WTC11 (cell line): ENCODE results near the gene TEX44. TPM values are rescaled to one million over a fixed set of nuclear protein-coding genes. Genes with fewer than 3 reads are reported as not detected.
"Not testable (repeated sequence)": the region's sequence is repeated elsewhere in the genome, so short reads cannot be mapped to it uniquely, and the experiment has no call there.

Experiments used
- ATAC-seq: fragments of 200-7000 bp; cut with Tn5 transposase; 2 replicates; pipeline ENCODE4 v1.10.0; 2021; ENCODE audit warnings: mild to moderate bottlenecking, moderate library complexity
- CTCF ChIA-PET: fragments of 300-600 bp; sonication (Branson Sonifier 250); formaldehyde crosslinking; loops from one replicate; lab custom pipeline; 2021; ENCODE audit warnings: antibody characterized with exemption; lab: Charles Lee
- POLR2A ChIA-PET: fragments of 350-600 bp; sonication (Branson Sonifier 250); formaldehyde crosslinking; loops from one replicate; lab custom pipeline; 2021; ENCODE audit warnings: antibody characterized with exemption; lab: Charles Lee
- DNase-seq: peaks from one replicate; pipeline ENCODE4 v3.0.0; 2021; ENCODE audit warnings: low spot score
- H3K27ac Mint-ChIP-seq: 2 replicates; pipeline ENCODE4 v1.8.0; 2021; ENCODE audit warnings: mixed read lengths
- H3K27me3 Mint-ChIP-seq: 2 replicates; pipeline ENCODE4 v1.8.0; 2021; ENCODE audit warnings: low read depth, mild to moderate bottlenecking, moderate library complexity, mixed read lengths
- H3K36me3 Mint-ChIP-seq: 2 replicates; pipeline ENCODE4 v1.8.0; 2021; ENCODE audit warnings: mixed read lengths
- H3K4me1 Mint-ChIP-seq: 2 replicates; pipeline ENCODE4 v1.8.0; 2022; ENCODE audit warnings: mixed read lengths
- H3K4me3 Mint-ChIP-seq: 2 replicates; pipeline ENCODE4 v1.8.0; 2021; ENCODE audit warnings: mild to moderate bottlenecking, moderate library complexity, mixed read lengths
- H3K9me3 Mint-ChIP-seq: 2 replicates; pipeline ENCODE4 v1.8.0; 2021; ENCODE audit warnings: mixed read lengths
- MYBL2 ChIP-seq: sonication (generic); formaldehyde crosslinking; IDR thresholded peaks from 2 replicates; pipeline ENCODE4 v1.8.1; 2023; ENCODE audit warnings: mild to moderate bottlenecking, moderate library complexity, missing genetic modification reagents
- SP1 ChIP-seq: sonication (generic); formaldehyde crosslinking; conservative IDR thresholded peaks from 2 replicates; pipeline ENCODE4 v1.8.1; 2022; ENCODE audit warnings: missing genetic modification reagents
- ZNF423 ChIP-seq: fragments of 250-450 bp; sonication (Bioruptor Pico); IDR thresholded peaks from 2 replicates; pipeline ENCODE4 v2.1.2; 2022; ENCODE audit warnings: mild to moderate bottlenecking, moderate library complexity
- total RNA-seq: library from RNA; stranded (reverse); gene quantifications from 3 replicates; pipeline ENCODE4 v1.2.3, GENCODE V29; 2021
- TF ChIP-seq, protein P1 (sequence below): sonication (generic); formaldehyde crosslinking; IDR thresholded peaks from 2 replicates; pipeline ENCODE4 v1.8.0; 2022; ENCODE audit warnings: missing genetic modification reagents
- TF ChIP-seq, protein P2 (sequence below): fragments of 250-450 bp; sonication (Bioruptor Pico); conservative IDR thresholded peaks from 2 replicates; pipeline ENCODE4 v1.9.0; 2021; ENCODE audit warnings: mild to moderate bottlenecking
- TF ChIP-seq, protein P3 (sequence below): sonication (generic); formaldehyde crosslinking; IDR thresholded peaks from 2 replicates; pipeline ENCODE4 v1.8.1; 2023; ENCODE audit warnings: mild to moderate bottlenecking, moderate library complexity, missing genetic modification reagents

The TEX44 gene
- total RNA-seq, 1 experiment from 2014 or later: not detected

DNA sequence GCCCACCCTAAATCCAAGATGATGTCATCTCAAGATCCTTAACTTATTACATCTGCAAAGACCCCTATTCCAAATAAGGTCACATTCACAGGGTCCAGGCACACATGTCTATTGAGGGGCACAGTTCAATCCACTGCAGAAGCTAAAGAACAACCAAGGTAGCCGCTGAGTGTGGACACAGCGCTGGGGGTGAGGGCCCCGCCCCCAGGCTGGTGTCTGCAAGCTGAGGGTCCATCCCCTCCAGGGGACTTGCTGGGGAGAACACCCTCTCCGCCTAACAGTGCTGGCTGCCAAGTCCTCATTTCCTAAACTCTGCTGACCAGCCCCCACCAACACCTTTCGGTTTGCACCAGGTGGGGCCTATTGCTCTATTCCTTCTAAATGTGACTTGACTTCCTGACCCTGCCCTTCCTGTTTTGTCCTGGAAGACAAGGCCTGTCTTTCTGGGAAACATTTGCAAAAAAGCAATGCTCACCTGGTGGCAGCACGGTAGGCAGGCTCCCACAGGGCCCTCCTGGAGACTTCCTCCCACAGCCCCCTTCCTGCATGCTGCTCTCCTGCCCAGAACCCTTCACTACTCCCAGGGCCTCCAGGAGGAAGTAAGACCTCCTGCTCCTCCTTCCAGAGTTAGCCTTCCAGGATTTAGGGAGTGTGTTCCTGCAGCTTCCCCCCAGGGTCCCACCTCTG is 24.4 kb upstream of the TEX44 start:
- Mint-ChIP-seq H3K4me3 (no peak overlapping the region), H3K27me3 (no peaks in the 10 kb centered on the region), H3K9me3 (peaks cover 19% of the 10 kb centered on the region), H3K27ac (peak overlapping the region; percentile 82), H3K36me3 (peaks cover 24% of the 10 kb centered on the region), H3K4me1 (peaks cover 47% of the 10 kb centered on the region)
- ChIA-PET POLR2A (interaction anchor here (1.2 kb wide), 1 partner anchor 140 kb away, joined by 6 read pairs; the partner anchor contains the start of gene PTMA), CTCF (interaction anchor here (0.6 to 10.7 kb wide), 5 partner anchors 20 to 86 kb away, joined by 4 to 142 read pairs (median 4); no protein-coding TSS in a partner anchor)
- DNase-seq (no peak), ATAC-seq (peak; percentile 9; the same call in 1 of the 2 replicates)
- TF ChIP-seq ZNF423 (CRISPR knock-in tag) (peak; percentile 85), MYBL2 (CRISPR knock-in tag) (no peak), SP1 (CRISPR knock-in tag) (0 out of 2 replicates have a peak, but pooled peaks have one; percentile 15)
- TF ChIP-seq, protein P1, sequence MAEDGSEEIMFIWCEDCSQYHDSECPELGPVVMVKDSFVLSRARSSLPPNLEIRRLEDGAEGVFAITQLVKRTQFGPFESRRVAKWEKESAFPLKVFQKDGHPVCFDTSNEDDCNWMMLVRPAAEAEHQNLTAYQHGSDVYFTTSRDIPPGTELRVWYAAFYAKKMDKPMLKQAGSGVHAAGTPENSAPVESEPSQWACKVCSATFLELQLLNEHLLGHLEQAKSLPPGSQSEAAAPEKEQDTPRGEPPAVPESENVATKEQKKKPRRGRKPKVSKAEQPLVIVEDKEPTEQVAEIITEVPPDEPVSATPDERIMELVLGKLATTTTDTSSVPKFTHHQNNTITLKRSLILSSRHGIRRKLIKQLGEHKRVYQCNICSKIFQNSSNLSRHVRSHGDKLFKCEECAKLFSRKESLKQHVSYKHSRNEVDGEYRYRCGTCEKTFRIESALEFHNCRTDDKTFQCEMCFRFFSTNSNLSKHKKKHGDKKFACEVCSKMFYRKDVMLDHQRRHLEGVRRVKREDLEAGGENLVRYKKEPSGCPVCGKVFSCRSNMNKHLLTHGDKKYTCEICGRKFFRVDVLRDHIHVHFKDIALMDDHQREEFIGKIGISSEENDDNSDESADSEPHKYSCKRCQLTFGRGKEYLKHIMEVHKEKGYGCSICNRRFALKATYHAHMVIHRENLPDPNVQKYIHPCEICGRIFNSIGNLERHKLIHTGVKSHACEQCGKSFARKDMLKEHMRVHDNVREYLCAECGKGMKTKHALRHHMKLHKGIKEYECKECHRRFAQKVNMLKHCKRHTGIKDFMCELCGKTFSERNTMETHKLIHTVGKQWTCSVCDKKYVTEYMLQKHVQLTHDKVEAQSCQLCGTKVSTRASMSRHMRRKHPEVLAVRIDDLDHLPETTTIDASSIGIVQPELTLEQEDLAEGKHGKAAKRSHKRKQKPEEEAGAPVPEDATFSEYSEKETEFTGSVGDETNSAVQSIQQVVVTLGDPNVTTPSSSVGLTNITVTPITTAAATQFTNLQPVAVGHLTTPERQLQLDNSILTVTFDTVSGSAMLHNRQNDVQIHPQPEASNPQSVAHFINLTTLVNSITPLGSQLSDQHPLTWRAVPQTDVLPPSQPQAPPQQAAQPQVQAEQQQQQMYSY (CRISPR knock-in tag): 0 out of 2 replicates have a peak, but pooled peaks have one; percentile 15
- TF ChIP-seq, protein P2, sequence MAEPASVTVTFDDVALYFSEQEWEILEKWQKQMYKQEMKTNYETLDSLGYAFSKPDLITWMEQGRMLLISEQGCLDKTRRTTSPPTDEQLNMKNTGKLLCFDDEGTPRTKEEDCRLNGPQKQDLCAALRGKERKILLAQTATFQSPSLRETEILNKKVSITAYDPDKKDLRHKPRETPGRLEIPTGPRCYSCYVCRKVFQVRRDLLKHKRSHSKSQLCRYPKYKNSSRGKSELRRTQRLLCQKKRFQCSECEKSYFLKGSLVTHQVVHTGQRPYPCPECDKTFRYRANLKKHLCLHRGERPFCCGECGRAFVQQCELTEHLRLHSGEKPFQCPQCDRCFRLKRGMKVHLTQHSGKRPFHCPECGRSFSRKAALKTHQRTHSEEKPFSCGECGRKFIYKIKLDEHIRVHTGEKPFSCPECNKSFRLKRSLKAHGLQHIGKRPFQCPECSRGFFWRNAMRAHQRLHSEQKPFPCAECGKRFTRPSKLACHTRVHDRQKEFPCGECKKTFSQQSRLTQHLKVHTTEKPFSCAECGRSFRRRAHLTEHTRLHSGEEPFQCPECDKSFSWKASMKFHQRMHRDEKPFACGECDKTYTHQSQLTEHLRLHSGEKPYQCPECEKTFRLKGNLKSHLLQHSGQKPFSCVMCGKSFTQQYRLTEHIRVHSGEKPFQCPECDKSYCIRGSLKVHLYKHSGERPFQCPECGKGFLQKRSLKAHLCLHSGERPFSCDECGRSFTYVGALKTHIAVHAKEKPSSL (CRISPR knock-in tag): no peak

DNA sequence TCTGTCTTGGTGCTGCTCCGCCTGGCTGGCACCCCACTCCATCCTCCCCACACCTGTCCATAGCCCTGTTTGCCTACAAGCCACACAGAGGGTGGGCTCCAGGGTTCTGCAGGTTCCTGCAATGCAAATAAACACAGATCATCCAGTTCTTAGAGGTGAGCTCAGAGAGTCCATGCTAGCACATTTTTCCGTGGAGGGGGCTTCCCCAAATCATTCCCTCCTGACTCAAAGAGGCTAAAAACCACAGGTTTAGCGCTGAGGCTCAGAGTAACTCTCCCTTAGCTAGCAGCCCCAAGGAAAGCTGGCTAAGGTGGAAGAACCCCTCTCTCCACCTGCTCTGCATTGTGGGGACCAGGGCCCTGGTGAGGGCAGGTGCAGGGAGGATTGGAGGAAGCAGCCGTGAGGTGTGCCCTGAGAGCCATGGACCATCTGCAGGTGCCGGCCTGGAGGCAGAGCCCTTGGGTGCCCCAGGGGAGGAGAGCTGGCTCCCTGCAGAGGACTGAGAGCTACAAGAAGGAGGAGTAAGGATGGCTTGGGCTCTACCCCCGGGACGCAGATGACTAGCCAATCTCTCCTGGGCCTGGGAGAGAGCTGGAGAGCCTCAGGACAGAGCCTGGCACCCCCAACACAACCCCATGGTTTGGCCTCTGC is 23.8 kb upstream of the TEX44 start:
- H3K36me3 Mint-ChIP-seq: peaks cover 24% of the 10 kb centered on the region
- ChIA-PET CTCF (interaction anchor here (0.6 to 10.7 kb wide), 7 partner anchors 10 to 106 kb away, joined by 3 to 142 read pairs (median 4); no protein-coding TSS in a partner anchor), POLR2A (interaction anchor here (0.6 to 1.2 kb wide), 2 partner anchors 139 to 311 kb away, joined by 3 to 6 read pairs; partner anchors contain the start of gene PTMA)
- peak overlapping the region; percentile 82 for H3K27ac Mint-ChIP-seq
- DNase-seq (no peak), ATAC-seq (no peak)
- no peaks in the 10 kb centered on the region for H3K27me3 Mint-ChIP-seq
- peaks cover 51% of the 10 kb centered on the region for H3K4me1 Mint-ChIP-seq
- H3K4me3 Mint-ChIP-seq: no peak overlapping the region
- H3K9me3 Mint-ChIP-seq: peaks cover 19% of the 10 kb centered on the region
- TF ChIP-seq SP1 (CRISPR knock-in tag): 0 out of 2 replicates have a peak, but pooled peaks have one; percentile 3
- TF ChIP-seq, protein P3, sequence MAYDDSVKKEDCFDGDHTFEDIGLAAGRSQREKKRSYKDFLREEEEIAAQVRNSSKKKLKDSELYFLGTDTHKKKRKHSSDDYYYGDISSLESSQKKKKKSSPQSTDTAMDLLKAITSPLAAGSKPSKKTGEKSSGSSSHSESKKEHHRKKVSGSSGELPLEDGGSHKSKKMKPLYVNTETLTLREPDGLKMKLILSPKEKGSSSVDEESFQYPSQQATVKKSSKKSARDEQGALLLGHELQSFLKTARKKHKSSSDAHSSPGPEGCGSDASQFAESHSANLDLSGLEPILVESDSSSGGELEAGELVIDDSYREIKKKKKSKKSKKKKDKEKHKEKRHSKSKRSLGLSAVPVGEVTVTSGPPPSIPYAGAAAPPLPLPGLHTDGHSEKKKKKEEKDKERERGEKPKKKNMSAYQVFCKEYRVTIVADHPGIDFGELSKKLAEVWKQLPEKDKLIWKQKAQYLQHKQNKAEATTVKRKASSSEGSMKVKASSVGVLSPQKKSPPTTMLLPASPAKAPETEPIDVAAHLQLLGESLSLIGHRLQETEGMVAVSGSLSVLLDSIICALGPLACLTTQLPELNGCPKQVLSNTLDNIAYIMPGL (CRISPR knock-in tag): no peak

DNA sequence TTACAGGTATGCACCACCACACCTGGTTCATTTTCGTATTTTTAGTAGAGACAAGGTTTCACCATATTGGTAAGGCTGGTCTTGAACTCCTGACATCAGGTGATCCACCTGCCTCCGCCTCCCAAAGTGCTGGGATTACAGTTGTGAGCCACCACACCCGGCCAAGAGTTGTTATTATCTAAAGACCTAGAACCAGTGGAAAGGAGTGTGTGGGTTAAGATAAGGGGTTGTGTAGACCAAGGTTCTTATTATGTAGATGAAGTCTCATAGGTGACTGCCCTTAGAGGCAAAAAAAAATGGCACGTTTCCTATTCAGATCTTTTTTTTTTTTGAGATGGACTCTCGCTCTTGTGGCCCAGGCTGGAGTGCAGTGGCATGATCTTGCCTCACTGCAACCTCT is 21.7 kb upstream of the TEX44 start:
- Mint-ChIP-seq H3K36me3 (peaks cover 14% of the 10 kb centered on the region), H3K27ac (peak overlapping the region; percentile 94), H3K9me3 (peaks cover 14% of the 10 kb centered on the region), H3K4me1 (peaks cover 57% of the 10 kb centered on the region)
- ATAC-seq, H3K4me3 Mint-ChIP-seq, H3K27me3 Mint-ChIP-seq, DNase-seq, POLR2A ChIA-PET: not testable (repeated sequence)
- CTCF ChIA-PET: interaction anchor here (3.0 to 10.7 kb wide), 2 partner anchors 8 to 29 kb away, joined by 18 to 142 read pairs; no protein-coding TSS in a partner anchor
